GM12874 (cell line): ENCODE measurements around the gene DLG2.

Source experiments
- TF ChIP-seq, protein P1 (sequence below): IDR thresholded peaks from 2 replicates; pipeline ENCODE4 v1.5.1; 2011; ENCODE audit warnings: low read depth, mild to moderate bottlenecking, control low read depth, low read length, moderate library complexity; ENCODE audit not compliant: insufficient read depth

DLG2 gene

DNA sequence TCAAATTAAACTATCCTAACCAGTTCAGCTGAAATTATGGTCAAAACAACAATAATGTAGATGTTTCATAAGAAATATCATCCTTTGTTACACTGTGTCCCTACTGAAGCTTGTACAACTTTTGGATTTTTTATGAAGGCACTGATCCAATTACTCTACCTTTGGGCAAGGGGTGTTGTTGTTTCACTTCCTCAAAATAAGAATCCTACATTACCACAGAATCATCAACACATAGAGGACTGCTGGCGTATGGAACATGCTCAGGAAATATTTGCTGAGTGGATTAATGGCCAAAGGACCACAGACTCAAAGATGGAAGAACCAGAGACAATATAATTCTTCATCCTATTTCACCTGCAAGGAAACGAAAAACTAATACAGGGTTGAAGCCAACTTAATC, 1433.4 kb downstream of the DLG2 start:
- TF ChIP-seq, protein P1, sequence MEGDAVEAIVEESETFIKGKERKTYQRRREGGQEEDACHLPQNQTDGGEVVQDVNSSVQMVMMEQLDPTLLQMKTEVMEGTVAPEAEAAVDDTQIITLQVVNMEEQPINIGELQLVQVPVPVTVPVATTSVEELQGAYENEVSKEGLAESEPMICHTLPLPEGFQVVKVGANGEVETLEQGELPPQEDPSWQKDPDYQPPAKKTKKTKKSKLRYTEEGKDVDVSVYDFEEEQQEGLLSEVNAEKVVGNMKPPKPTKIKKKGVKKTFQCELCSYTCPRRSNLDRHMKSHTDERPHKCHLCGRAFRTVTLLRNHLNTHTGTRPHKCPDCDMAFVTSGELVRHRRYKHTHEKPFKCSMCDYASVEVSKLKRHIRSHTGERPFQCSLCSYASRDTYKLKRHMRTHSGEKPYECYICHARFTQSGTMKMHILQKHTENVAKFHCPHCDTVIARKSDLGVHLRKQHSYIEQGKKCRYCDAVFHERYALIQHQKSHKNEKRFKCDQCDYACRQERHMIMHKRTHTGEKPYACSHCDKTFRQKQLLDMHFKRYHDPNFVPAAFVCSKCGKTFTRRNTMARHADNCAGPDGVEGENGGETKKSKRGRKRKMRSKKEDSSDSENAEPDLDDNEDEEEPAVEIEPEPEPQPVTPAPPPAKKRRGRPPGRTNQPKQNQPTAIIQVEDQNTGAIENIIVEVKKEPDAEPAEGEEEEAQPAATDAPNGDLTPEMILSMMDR: no peak

DNA sequence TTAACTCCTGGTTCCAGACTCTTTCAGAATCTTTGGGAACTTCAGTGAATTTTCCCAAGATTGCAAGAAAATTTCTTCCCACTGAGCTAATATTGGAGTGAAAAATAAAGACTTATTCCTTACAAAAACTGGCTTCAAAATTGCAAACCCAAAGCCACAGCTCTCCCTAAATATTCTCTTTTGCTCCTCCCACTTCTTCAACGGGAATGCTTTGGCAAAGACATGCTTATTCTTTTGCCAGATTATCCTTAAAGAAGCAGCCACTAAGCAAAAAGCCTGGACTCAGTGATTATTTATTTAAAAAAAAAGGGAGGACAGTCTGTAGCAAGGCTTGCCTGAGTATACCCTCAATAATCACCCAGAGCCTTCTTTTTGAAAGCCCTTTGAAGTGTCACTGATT, 1438.6 kb downstream of the DLG2 start:
- TF ChIP-seq, protein P1: no peak

DNA sequence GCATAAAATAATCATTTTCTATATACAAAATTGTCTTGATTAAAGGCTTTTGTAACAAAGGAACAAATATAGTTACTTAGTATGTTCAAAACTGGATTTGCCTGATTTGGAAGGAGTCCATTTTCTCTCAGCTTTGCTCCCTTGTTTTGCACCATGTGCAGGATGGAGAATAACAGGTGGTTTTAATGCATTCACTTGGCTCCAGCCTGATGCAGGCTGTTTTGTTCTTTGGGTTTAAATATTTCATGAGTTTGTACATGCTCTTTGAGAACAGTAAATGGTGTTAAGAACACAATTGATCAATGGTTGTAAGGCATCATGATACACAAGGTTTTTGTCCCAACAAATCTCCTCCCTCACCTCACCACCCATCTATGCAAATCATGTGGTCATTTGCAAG, 1454.1 kb downstream of the DLG2 start:
- TF ChIP-seq, protein P1: no peak

DNA sequence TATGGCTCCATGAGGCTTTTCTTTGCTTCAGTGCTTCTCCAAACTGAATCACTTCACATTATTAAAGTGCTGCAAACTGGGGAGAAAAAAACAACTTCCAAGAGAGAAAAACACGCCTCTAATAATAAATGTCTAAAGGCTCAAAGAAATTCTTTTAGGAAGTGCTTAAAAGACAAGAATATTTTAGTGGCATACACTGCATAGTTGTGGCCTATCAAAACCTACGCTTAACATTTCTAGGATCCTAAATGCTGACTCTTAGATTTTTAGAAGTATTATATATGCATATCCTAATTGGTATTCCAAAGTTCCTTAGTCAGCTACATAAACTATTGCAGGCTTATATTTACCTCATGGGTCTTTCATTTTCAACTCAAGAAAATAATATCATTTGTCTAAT, 1462.0 kb downstream of the DLG2 start:
- TF ChIP-seq, protein P1: no peak

DNA sequence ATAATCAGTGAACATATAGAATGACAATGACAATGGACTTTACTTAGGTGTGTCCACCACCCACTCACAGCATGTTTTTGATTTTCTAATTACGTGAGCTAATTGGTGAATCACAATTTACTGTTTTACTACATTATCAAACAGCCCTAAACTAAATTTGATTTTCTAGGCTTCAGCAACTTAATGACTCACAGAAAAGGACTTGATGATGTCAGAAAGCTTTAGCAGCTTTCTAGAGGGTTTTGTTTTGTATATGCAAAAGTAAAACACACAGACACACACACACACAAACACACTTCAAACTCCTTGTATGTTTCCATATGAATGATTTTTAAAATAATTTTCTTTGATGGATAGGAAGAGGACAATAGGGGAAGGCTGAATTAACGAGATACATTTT, 1462.4 kb downstream of the DLG2 start:
- TF ChIP-seq, protein P1: no peak

DNA sequence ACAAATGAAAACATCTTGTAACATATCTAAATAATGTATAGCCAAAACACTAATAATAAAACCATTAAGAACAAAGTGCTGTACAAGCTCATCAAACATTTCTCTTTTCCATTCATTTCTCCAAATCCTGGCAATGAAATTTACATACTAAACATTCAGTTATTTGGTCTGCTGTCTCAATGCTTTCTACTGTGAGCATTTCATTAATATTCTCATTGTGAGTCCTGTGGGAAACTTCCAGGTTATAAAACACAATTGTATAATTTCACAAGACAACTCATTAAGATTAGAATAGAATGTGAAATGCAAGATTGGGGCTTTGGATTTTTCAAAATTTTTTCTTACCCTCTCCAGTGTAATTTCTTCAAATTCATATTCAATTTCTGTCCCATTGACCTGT, 1464.0 kb downstream of the DLG2 start:
- TF ChIP-seq, protein P1: no peak

DNA sequence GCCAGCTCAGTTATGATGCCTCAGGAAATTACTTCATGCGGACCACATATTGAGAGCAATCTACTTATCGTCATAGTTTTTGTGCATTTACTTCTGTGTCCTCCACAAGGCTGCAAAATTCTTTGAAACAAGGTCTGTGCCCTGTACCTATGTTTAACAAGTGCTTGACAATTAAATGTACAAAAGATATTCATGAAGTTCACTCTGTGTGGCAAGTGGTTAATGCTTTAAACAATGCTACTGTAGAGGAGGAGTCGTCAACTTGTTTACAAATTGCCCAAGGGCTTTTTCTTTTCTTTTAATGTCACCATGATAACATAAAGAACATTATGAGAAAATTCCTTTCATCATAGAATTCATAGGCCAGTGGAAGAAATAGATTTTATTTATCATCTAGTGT, 1469.5 kb downstream of the DLG2 start:
- TF ChIP-seq, protein P1: no peak

DNA sequence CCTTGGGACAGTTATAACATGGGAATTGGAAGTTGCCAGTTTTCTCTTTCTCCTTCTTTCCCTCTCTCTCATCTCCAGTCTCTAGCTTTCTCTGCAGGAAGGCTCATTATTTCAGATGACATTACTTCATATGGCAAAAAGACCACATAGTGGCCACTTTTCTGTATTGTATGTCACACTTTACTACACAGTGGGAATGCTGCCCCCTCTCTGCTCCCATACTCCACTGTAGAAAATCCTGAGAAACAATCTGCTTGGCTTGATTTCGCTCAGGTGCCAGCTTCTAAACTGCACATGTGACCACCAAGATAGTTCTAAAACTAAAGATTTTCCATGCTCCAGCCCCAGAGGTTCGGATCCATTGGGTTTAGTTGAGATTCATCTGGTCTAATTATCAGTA, 1480.3 kb downstream of the DLG2 start:
- TF ChIP-seq, protein P1: no peak
